GM10266 (cell line): Measurements from ENCODE around the gene NADSYN1.

Experiments used
- DNase-seq: peaks from one replicate; pipeline ENCODE4 v3.0.0; 2012; ENCODE audit errors: extremely low spot score
- TF ChIP-seq, protein P1 (sequence below): IDR thresholded peaks from 2 replicates; pipeline ENCODE4 v1.5.1; 2012; ENCODE audit warnings: mild to moderate bottlenecking, low read depth; ENCODE audit not compliant: control insufficient read depth, insufficient read depth; ENCODE audit errors: missing control alignments

Gene NADSYN1

DNA sequence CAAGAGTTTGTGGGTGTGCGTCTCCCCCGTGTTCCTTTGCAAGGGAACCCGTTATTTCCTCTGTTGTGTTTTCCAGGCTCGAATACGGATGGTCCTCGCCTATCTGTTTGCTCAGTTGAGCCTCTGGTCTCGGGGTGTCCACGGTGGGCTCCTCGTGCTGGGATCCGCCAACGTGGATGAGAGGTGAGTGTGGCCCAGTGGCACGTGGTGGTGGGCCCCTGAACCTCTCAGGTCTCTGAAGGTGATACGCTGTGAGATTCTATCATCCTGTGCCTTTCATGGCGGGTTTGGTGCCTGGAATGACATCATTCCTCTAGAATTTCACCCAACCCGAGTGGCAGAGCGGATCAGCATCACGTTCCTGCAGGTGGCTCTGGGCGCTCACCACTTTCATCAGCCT is 32.5 kb downstream of the NADSYN1 start:
- TF ChIP-seq, protein P1, sequence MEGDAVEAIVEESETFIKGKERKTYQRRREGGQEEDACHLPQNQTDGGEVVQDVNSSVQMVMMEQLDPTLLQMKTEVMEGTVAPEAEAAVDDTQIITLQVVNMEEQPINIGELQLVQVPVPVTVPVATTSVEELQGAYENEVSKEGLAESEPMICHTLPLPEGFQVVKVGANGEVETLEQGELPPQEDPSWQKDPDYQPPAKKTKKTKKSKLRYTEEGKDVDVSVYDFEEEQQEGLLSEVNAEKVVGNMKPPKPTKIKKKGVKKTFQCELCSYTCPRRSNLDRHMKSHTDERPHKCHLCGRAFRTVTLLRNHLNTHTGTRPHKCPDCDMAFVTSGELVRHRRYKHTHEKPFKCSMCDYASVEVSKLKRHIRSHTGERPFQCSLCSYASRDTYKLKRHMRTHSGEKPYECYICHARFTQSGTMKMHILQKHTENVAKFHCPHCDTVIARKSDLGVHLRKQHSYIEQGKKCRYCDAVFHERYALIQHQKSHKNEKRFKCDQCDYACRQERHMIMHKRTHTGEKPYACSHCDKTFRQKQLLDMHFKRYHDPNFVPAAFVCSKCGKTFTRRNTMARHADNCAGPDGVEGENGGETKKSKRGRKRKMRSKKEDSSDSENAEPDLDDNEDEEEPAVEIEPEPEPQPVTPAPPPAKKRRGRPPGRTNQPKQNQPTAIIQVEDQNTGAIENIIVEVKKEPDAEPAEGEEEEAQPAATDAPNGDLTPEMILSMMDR = no peak
- DNase-seq = no peak

DNA sequence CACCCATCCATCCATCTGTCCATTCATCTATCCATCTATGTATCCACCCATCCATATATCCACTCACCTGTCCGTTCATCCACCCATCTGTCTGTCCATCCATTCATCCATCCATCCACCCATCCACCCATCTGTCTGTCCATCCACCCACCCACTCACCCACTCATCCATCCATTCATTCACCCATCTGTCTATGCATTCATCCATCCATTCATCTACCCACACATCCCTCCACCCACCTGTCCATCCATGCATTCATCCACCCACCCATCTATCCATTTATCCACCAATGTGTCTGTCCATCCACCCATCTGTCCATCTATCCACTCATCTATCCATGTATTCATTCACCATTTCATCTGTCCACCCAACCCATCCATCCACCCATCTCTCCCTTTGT is 33.3 kb downstream of the NADSYN1 start:
- DNase-seq = no peak
- TF ChIP-seq, protein P1 = no peak

DNA sequence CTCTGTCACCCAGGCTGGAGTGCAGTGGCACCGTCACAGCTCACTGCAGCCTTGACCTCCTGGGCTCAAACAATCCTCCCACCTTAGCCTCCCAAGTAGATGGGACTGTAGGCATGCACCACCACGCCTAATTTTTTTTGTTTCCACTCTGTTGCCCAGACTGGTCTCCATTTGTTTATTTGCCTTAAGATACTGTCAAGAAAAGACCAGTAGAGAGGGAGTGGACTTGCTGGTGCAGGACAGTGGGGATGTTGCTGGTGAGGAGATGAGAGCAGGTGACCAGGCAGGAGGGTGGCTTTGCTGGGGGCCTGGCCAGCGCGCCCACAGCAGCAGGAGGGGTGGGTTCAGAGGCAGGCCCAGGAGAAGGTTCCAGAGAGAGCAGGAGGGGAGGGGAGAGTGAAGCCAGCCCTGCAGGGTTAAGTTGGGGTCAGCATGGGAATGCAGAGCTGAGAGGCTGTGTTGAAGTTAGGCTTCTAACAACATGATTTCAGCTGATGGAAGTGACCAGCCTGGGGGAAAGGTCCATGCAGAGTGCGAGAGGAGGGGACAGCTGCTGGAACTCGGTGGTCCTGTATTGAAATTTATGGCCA is 35.8 kb downstream of the NADSYN1 start:
- DNase-seq = no peak
- TF ChIP-seq, protein P1 = no peak

DNA sequence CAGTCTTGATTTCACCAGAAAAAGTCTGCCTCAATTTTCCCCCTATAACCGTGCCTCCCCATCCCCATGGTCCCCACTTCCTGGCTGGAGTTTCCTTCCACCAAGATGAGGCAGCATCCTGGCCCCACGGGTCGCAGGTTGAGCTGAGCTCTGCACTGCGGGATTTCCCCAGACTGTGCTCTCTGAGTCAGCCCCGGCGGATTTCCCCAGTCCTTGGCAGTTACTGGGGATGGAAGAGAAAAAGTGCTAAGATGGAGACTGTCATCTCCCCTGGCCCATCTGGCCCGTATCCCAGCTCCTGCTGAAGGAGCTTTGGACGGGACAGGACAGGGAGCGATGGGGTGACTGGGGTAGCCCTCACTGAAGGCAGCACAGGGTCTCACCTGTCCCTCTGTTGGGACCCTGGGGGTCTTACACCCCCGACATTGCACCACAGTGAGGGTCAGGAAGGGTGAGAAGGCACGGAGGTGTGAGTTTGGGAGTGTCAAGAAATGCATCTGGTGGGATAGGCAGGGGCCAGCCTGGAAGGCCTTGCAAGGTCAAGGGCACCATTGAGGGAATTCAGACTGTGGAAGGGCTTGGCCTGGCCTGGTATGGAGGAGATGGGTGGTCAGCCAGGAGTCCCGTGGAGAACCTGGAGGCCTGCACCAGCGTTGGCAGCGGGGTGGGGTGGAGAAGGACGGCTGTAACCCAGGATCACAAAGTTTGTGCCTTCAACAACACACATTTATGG is 36.5 kb downstream of the NADSYN1 start:
- peak; percentile 85 for DNase-seq
- TF ChIP-seq, protein P1 = no peak

DNA sequence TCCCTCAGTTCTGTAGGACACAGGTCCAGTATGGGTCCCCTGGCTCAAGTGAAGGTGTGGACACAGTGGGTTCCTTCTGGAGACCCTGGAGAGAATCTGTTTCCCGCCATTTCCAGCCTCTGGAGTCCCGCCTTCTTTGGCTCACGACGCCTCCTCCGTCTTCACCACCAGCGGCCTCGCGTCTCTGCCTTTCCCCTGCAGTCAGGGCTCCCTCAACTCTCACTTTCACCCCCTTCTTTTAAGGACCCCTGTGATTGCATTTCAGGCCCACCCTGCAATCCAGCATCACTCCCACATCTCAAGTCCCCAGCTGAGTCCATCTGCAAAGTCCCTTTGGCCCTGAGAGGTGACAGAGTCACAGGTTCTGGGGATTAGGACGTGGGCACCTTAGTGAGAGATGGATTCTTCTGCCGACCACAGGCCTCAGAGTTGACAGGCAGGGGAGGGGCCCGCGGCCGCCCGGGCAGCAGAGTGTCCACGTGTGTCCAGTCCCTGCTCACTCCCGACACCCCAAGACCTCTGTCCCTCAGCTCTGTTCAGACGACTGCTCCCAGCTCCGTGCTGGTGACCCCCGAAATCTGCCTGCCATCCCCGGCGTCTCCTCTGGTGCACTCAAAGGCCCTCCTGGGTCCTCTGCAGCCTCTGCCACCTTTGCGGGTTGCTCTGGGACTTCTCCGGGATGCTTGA is 37.2 kb downstream of the NADSYN1 start:
- no peak for DNase-seq
- TF ChIP-seq, protein P1 = no peak

DNA sequence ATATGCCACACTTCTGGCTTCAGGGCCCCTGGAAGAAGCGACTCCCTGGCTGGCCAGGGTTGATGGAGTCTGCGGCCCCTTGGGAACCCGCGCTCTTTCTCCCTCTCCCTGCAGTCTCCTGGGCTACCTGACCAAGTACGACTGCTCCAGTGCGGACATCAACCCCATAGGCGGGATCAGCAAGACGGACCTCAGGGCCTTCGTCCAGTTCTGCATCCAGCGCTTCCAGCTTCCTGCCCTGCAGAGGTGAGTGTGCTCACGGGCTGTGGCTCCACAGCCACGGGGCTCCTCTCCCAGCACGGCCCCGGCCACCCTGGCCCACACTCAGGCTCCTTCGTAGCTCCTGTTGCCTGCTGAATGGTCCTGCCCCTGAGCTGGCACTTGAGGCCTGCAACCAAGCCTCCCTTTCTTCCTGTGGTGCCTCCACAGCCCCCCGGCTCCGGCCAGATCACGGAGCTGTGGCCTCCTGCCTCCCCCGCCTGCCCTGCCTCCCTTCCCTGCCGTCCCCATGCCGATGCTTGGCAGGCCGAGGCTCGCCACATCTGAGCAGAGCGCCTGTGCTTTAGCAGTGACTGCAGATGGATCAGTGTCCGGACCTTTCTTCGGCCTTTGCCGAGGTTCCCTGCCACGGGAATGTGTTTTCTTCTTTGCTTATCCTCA is 37.9 kb downstream of the NADSYN1 start:
- TF ChIP-seq, protein P1 = no peak
- DNase-seq = no peak

DNA sequence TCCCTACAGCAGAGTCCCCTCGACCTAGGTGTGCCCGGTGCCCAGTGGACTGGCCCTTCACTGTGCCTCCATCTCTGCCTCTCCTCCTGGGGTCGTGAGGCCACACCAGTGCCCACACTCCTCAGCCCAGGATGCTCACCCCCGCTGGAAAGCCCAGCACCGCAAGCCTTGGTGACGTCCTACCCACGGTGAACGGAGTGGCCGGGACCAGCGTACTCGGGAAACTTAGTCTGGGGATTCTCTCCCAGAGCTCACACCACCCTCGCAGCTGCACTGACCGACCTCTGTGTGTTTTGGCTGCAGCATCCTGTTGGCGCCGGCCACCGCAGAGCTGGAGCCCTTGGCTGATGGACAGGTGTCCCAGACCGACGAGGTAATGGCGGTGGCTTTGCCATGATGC is 38.5 kb downstream of the NADSYN1 start:
- TF ChIP-seq, protein P1 = no peak
- no peak for DNase-seq
